ENCODE measurements around the gene BCL11B. TPM values are rescaled to one million over a fixed set of nuclear protein-coding genes. Genes with fewer than 3 reads are reported as not detected.

The BCL11B gene
- total and polyA plus RNA-seq, 9 of the 15 experiments (the other 6 are each of a cell fraction or from before 2014, with no cell fraction given), result 0.09 TPM; not detected in 8

DNA sequence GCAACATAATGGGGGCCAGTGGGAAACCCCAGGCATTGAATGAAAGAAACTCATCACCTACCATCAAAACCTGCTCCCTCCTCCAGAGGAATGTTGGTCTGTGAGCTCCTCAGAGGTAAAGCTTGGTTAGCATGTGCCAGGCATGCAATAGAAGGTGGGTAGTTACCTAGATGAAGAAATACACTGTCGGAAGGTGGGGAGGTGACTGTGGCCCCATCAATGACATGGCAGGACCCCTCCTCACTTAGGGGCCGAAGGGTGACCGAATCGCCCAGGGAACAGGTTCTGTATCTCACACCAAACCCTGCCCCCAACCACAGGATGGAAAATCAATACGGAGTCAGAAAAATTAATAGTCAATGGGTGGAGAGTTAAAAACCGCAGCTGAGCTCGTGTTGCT, 135.6 kb downstream of the BCL11B start:
- no peak overlapping the region for H3K4me2 ChIP-seq (ENCODE audit: insufficient read depth, low read length)
- H3K36me3 ChIP-seq (ENCODE audit: control insufficient read depth, insufficient read depth, low read length), result no peaks in the 10 kb centered on the region
- H3K4me1 ChIP-seq (replicated peaks in 1 of 2; ENCODE audit: control insufficient read depth in 2 of 2, insufficient read depth in 2 of 2, low read length in 2 of 2), result no peaks in the 10 kb centered on the region
- H3K27ac ChIP-seq (ENCODE audit: extremely low read depth, low read depth, low read length), result no peak overlapping the region
- BruUV-seq (replicated peaks), result no TSS peak
- no peak for TF ChIP-seq ZNF561 (CRISPR knock-in tag; conservative IDR thresholded peaks at IDR 0.05)
- TF ChIP-seq ZNF830 (CRISPR knock-in tag; IDR thresholded peaks at IDR 0.05), result no peak
- no peak for TF ChIP-seq SUPT5H (IDR thresholded peaks at IDR 0.05)
- TF ChIP-seq POLR2A (conservative IDR thresholded peaks at IDR 0.05), result no peak
- no peak for TF ChIP-seq ZNF778 (CRISPR knock-in tag; IDR thresholded peaks at IDR 0.05)
- no peak for TF ChIP-seq SIX5 (IDR thresholded peaks at IDR 0.05; ENCODE audit: borderline replicate concordance in 1 of 2, insufficient read depth in 1 of 2, low read depth in 1 of 2, low read length in 2 of 2)
- no peak for TF ChIP-seq FOXP1 (CRISPR knock-in tag; IDR thresholded peaks at IDR 0.05)
- TF ChIP-seq ZNF239 (CRISPR knock-in tag; IDR thresholded peaks at IDR 0.05), result no peak
- no peak for TF ChIP-seq RHOXF2B (CRISPR knock-in tag; conservative IDR thresholded peaks at IDR 0.05)
- TF ChIP-seq IRF2 (CRISPR knock-in tag; IDR thresholded peaks at IDR 0.05), result no peak
- intact Hi-C loops (cut with micrococcal nuclease), result no loop called here
- ATAC-seq (no peak), FAIRE-seq (no peak), DNase-seq (ENCODE audit: extremely low read depth in 1 of 4, low spot score in 3 of 4) (no peak)
- H3K79me2 ChIP-seq (ENCODE audit: control insufficient read depth, insufficient read depth, low read length), result no peaks in the 10 kb centered on the region
- H3K9me1 ChIP-seq (ENCODE audit: control insufficient read depth, insufficient read depth, low read length), result no peaks in the 10 kb centered on the region
- H3K4me3 ChIP-seq, result no peak overlapping the region
- H2AFZ ChIP-seq (ENCODE audit: low read depth, low read length), result no peak overlapping the region
- H3K9ac ChIP-seq (ENCODE audit: insufficient read depth in 1 of 2, low read depth in 2 of 2, low read length in 2 of 2), result no peak overlapping the region
- H4K20me1 ChIP-seq (replicated peaks; ENCODE audit: control insufficient read depth, insufficient read depth, low read length), result no peaks in the 10 kb centered on the region
- no peaks in the 10 kb centered on the region for H3K9me3 ChIP-seq (replicated peaks; ENCODE audit: control insufficient read depth, insufficient read depth, low read depth, low read length)
- 0% methylated on average over 7 of the region's 7 CpGs for WGBS (ENCODE audit: insufficient coverage, low coverage, missing lambda C conversion rate)
- ChIA-PET POLR2A (no interaction called here), CTCF (ENCODE audit: low intra/inter-chr PET ratio) (no interaction called here)
- H3K27me3 ChIP-seq (ENCODE audit: control insufficient read depth in 2 of 2, insufficient read depth in 2 of 2, low read length in 2 of 2), result peaks cover 0 to 14% of the 10 kb centered on the region in 2 experiments; a peak in 3 of 5 replicates
- in situ Hi-C loops (cut with MboI), result no loop called here
